Left hindlimb (tissue), 1 donor: ENCODE data around the gene METAP1D.

ENCODE experiments used
- DNase-seq: peaks from one replicate; pipeline ENCODE4 v3.0.0-alpha.2; 2018

METAP1D gene

GRCh38 chr2:171999161-171999560 lies 592 bp upstream of the METAP1D start:
- DNase-seq: no peak

GRCh38 chr2:172000696-172001361 lies 1.1 kb downstream of the METAP1D start:
- DNase-seq: no peak

- no peak for DNase-seq
These were observed 7.6 kb downstream of the METAP1D start for GRCh38 chr2:172007372-172007771.

- DNase-seq: no peak
These were observed 10.1 kb downstream of the METAP1D start for GRCh38 chr2:172009823-172010222.

- DNase-seq: no peak
These were observed 12.2 kb downstream of the METAP1D start for GRCh38 chr2:172011812-172012575.

GRCh38 chr2:172012677-172013391 lies 13.1 kb downstream of the METAP1D start:
- DNase-seq: no peak

- no peak for DNase-seq
These were observed 13.6 kb downstream of the METAP1D start for GRCh38 chr2:172013396-172013795.

GRCh38 chr2:172021074-172021931 lies 21.6 kb downstream of the METAP1D start:
- no peak for DNase-seq

GRCh38 chr2:172021955-172022354 lies 22.2 kb downstream of the METAP1D start:
- DNase-seq: no peak

- no peak for DNase-seq
These were observed 31.8 kb downstream of the METAP1D start for GRCh38 chr2:172031536-172031935.

GRCh38 chr2:172038121-172038520 lies 38.4 kb downstream of the METAP1D start:
- DNase-seq: no peak

- no peak for DNase-seq
These were observed 38.9 kb downstream of the METAP1D start for GRCh38 chr2:172038604-172039003.

GRCh38 chr2:172039011-172039704 lies 39.4 kb downstream of the METAP1D start:
- no peak for DNase-seq

- DNase-seq: no peak
These were observed 40.6 kb downstream of the METAP1D start for GRCh38 chr2:172040311-172040710.

GRCh38 chr2:172046080-172046678 lies 46.4 kb downstream of the METAP1D start:
- no peak for DNase-seq

- no peak for DNase-seq
These were observed 47.3 kb downstream of the METAP1D start for GRCh38 chr2:172046866-172047565.

GRCh38 chr2:172047566-172048507 lies 48.1 kb downstream of the METAP1D start:
- DNase-seq: no peak

- DNase-seq: no peak
These were observed 49.1 kb downstream of the METAP1D start for GRCh38 chr2:172048508-172049503.
